K562 (cell line): ENCODE results near the gene SAXO2.

Experiments used
- EZH2 ChIP-seq: IDR thresholded peaks from 2 replicates; pipeline ENCODE4 v1.6.1; 2012; ENCODE audit warnings: low read depth, mild to moderate bottlenecking, inconsistent platforms, low read length, borderline replicate concordance
- NFATC3 ChIP-seq: fragments of 450-650 bp; IDR thresholded peaks from 2 replicates; pipeline ENCODE4 v1.6.1; 2017; ENCODE audit warnings: mild to moderate bottlenecking
- ZBTB1 ChIP-seq: sonication (generic); formaldehyde crosslinking; IDR thresholded peaks from 2 replicates; pipeline ENCODE4 v1.8.1; 2023; ENCODE audit warnings: missing genetic modification reagents, low read depth, mild to moderate bottlenecking, borderline replicate concordance
- TF ChIP-seq, protein P1 (sequence below): sonication (generic); formaldehyde crosslinking; IDR thresholded peaks from 2 replicates; pipeline ENCODE4 v1.9.0; 2022; ENCODE audit warnings: mild to moderate bottlenecking, missing genetic modification reagents
- TF ChIP-seq, protein P2 (sequence below): sonication (generic); formaldehyde crosslinking; IDR thresholded peaks from 2 replicates; pipeline ENCODE4 v1.8.0; 2022; ENCODE audit warnings: mild to moderate bottlenecking, missing genetic modification reagents

DNA sequence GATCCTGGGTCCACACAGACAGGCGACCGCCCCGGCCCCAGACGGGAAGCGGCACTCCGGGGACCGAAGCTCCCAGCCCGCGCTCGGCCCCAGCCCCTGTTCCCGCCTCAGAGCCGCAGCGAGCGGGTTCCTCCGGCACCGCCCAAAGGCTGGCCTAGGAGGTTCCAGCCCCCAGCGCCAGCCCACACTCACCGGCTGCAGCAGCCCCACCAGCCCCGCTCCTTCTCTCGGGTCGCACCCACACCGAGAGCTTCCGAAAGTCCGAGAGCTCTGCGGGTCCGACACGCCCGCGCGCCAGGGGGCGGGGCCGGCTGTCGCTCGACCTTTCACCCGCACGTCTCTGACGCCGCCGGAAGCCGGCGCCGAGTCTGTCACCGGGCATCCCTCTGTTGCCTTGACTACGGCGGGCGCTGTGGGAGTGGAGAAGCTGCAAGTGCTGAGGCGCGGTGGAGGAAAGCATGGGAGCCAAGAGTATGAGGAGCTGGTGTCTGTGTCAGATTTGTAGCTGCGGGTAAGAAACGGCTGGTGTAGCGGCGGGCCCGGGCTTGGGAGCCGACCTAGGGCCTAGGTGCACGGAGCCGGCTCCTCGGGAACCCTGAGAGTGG is at the start of gene SAXO2, which contains the start of gene EFL1:
- TF ChIP-seq, protein P1, sequence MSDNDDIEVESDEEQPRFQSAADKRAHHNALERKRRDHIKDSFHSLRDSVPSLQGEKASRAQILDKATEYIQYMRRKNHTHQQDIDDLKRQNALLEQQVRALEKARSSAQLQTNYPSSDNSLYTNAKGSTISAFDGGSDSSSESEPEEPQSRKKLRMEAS (CRISPR knock-in tag): peak; percentile 44; the same call in 1 of the 2 replicates
- no peak for TF ChIP-seq ZBTB1 (CRISPR knock-in tag)
- TF ChIP-seq, protein P2, sequence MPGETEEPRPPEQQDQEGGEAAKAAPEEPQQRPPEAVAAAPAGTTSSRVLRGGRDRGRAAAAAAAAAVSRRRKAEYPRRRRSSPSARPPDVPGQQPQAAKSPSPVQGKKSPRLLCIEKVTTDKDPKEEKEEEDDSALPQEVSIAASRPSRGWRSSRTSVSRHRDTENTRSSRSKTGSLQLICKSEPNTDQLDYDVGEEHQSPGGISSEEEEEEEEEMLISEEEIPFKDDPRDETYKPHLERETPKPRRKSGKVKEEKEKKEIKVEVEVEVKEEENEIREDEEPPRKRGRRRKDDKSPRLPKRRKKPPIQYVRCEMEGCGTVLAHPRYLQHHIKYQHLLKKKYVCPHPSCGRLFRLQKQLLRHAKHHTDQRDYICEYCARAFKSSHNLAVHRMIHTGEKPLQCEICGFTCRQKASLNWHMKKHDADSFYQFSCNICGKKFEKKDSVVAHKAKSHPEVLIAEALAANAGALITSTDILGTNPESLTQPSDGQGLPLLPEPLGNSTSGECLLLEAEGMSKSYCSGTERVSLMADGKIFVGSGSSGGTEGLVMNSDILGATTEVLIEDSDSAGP (CRISPR knock-in tag): no peak
- TF ChIP-seq NFATC3: no peak
- no peak for TF ChIP-seq EZH2
